Mucosa of gallbladder (tissue), 1 donor: ENCODE results near the gene GPC4. TPM values are rescaled to one million over a fixed set of nuclear protein-coding genes. Genes with fewer than 3 reads are reported as not detected.

Experiments
- DNase-seq: peaks from one replicate; pipeline ENCODE4 v3.0.0-alpha.2; 2020; ENCODE audit warnings: low spot score
- total RNA-seq: library from RNA; stranded (reverse); gene quantifications from one replicate; pipeline ENCODE4 v1.2.1, GENCODE V29; 2021
- donor health status: DM: no; HTN: no; CAD: no.

The GPC4 gene
- total RNA-seq, 1 donor from 2014 or later = 38.9 TPM

DNA sequence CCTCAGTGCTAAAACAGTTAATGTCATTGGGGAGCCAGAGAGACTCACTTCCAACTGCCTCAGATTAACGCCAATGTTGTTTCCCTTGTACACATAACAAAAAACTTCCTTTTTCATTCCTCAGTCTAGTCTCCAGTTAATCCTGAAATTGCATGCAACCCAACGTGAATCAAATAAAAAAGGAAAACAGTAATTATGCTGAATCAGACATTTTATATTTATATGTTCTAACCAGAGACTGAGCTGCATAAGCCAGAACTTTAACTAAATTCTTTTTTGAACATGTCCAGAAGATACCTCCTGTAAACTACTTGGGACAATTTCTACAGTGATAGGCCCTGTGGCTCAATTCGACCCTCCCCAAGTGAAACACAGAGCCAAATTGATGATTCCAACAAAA, 4.7 kb downstream of the GPC4 start:
- DNase-seq = no peak

DNA sequence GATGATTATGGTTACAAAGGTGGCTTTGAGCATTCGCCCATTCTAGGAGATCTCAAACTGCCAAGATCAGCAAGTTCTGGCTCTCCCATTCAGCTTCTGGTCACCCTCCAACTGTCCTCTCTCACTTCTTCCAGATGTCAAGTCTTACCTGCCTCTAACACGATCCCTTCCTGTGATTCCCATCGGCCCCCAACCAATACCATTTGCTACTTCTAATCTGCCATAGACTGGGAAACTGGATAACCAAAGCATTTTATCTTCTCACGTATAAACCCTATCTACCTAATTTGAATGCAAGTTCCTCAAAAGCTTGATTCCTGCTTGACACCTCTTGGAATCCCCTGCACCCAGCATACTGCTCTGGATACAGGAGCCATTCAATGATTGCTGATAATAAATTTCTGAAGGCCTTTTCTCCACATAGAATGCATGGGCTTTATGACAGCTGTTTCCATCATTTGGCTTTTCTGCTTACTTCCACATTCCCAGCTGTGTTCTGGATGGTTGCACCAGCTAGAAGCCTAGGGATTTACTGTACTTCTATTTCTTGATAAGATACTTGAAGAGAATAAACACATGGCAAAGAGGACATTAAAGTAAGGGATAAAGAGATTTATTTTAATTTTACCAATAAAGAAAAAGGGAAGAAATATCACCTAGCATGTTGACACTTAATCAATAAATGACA, 9.6 kb downstream of the GPC4 start:
- DNase-seq = no peak

DNA sequence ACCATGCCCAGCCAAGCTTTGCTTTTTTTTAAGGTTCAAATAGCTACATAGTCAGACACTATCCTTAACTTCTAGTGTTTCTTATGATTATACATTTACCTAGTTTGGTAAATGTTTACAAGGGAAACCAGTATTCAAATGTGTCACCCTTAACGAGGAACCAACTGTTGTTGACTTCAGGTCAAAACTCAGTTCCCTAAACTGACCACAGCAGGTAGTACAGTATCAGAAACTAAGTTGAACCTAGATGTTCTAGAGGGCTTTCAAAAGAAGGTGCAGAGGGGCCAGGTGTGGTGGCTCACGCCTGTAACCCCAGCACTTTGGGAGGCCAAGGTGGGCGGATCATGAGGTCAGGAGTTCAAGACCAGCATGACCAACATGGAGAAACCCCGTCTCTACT, 11.3 kb downstream of the GPC4 start:
- no peak for DNase-seq

DNA sequence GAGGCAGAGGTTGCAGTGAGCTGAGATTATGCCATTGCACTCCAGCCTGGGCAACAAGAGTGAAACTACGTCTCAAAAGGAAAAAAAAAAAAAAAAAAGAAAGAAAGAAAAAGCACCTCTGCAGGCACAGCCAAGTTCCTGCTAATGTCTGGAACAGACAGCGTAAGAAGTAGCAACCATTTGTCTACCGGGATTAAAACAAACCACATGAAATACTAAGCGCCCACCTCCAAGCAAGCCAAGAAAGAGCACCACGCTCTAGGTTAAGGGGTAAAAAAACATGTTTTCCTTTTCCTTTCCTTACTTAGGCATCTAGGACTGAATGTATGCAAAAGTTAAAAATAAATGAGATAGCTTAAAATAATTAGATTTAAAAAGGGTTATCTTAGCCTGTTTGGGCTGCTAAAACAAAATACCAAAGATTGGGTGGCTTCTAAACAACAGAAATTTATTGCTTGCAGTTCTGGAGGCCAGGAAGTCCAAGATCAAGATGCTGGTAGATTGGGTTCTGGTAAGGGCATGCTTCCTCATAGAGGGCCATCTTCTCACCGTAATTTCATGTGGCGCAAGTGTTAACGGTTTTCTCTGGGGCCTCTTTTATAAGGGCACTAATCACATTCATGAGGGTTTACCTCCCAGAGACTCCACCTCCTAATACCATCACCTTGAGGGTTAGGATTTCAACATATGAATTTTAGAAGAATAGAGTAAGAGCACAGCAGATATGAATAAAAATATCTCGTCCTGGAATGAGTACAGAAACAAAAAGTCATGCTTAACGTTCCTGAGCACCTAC, 12.3 kb downstream of the GPC4 start:
- DNase-seq = no peak

DNA sequence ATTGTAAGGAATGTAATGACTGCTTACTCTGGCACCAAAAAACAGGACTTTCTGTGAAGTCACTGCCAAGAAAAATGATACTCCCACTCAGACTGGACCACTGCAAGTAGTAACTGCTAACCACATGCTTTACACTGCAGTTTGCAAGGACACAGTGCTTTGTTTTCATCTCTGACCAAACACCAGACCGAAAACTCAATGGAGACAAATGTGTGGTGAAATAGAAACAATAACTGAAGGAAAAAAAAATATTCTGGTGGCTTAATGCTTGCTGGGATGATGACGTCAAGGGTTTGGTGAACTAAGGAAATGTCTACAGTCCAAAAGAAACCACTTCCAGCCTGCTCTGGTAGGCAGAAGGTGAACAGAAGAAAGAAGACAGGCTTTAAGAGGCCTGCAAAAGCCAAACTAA, 13.2 kb downstream of the GPC4 start:
- DNase-seq = no peak

DNA sequence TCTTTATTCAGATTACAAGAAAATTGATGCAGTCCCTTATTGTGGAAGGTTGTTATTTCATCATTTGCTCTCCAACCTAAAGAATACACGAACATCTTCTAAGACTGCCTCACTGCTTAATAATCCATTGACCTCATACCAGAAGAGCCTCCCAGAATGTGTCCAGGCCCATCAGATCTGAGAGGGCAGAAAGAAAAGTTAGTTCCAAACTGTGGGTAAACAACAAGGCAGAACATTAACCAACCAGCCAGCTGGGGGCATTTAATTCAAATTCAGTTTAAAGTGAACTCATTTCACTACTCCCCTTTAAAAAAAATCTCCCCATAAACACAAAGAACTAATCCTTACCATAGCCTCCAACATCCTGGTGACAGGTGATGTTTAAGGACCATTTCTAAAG, 13.8 kb downstream of the GPC4 start:
- DNase-seq = no peak

DNA sequence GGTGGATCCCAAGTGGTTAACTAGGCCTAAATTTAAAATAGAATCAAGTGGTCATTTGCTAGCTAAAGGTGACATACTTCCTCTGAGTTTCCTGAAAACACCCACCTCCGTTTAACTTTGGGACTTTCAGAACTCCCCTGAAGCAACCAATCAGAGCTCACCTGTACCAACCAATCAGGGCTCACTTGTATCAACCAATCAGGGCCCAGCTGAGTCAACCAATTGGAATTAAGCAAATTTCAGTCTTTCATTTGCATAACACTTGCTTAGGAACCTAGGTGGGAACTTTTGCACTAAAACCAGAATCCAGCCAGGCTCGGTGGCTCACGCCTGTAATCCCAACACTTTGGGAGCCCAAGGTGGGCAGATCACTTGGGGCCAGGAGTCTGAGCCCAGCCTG, 15.9 kb downstream of the GPC4 start:
- DNase-seq = no peak

DNA sequence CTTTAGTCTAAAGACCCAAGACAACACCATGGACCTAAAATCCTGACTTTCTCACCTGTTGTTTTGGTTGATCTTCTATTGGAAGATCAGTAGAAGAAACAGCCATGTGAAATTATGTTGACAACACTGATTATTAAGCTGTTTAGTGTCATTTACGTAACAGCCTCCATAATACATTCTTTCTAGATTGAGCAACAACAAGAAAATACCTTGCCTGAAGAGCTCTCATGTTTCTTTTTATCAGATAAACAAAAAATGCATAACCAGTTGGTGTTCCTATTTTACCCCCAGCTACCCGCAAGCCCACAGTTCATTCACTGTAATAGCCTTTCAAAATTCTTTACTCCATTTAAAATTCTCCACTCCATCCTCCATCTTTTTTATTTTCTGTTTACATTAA, 20.5 kb downstream of the GPC4 start:
- no peak for DNase-seq

DNA sequence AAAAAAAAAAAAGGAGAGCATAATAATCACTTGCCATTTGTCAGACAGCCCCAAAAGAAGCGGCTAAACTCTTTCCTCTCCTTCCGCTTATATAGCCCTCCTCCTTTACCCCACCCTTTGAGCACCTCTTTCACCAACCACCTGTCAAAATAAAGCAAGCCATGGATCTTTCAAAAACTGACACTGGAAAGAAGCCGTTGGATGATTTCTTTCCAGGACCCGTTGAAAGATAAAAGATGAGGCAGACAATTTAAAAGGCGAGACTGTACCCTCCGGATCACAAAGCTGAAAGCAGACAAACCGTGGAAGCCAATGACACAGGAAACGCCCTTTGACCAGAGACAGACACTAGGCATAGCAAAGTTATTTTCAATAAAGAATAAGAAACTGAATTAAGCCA, 22.6 kb downstream of the GPC4 start:
- DNase-seq = no peak

DNA sequence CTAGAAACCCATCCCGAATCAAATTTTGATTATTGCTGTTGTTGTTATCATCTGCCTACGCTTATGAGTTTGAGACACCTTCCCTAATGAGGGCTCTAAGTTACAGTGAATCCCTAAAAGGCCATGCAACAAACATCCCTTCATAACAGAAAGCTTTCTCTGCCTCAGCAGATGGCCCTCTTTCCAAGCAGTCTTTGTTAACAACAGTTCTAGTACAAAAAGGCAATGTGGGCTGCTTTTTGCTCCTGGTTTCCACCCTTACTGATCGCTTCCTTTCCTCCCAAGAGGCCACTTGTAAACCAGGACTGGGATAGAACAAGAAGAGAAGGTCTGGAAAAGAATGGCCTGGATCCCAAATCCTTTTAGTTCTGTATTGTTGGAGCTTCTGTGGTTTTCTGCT, 24.2 kb downstream of the GPC4 start:
- DNase-seq = no peak

DNA sequence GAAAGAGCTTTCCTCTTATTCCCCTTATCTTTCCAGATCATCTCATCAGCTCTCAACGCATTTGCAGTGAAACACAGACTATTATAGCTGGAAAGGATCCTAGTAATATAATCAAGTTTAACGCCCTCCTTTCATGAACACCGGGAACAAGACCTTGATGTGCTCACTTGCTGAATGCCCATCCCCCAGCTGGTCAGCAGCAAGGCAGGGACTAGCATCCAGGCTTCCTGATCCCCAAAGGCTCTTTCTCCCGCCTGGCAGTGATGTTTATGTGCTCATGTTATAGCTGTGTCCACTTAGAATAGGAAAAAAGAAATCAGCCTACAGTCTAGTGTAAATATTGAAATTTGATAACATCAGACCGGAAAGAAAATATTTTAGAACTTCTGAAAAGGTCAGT, 24.6 kb downstream of the GPC4 start:
- DNase-seq = no peak

DNA sequence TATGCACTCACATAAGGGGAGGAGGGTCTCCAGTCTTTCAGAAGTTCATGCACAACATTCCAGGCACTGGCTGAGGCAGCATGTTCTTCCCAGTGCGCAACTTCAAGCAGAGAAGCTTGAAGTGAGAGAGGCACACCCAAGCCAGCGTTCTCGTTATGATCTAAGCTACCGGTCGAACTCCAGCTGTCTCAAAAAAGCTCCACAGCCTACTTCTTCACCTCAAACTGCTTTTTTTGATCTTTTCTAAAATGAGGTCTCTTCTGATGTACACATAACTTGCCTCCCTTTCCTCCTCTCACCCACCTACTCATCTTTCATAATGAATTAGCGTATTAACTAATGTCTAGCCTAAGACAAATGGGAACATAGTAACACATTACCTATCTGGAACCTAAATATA, 25.3 kb downstream of the GPC4 start:
- no peak for DNase-seq

DNA sequence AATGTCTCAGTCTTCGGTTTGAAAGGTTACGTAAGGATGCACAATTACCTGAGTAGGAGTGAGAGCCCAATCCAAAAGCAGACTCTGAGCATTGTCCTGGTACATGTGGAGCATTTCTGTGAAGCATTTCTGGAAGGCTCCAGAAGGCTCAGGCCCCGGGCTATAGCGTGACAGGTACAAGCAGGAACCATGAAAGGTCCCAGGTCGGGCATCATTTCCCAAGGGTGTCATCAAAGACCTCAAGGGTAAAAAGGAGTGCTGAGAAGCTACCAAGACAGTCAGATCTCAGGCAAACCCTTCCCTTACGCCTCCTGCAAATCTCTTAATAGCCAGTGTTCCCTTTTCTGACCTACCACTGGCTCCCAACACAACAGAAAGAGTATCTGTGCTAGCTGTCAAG, 30.8 kb downstream of the GPC4 start:
- no peak for DNase-seq

DNA sequence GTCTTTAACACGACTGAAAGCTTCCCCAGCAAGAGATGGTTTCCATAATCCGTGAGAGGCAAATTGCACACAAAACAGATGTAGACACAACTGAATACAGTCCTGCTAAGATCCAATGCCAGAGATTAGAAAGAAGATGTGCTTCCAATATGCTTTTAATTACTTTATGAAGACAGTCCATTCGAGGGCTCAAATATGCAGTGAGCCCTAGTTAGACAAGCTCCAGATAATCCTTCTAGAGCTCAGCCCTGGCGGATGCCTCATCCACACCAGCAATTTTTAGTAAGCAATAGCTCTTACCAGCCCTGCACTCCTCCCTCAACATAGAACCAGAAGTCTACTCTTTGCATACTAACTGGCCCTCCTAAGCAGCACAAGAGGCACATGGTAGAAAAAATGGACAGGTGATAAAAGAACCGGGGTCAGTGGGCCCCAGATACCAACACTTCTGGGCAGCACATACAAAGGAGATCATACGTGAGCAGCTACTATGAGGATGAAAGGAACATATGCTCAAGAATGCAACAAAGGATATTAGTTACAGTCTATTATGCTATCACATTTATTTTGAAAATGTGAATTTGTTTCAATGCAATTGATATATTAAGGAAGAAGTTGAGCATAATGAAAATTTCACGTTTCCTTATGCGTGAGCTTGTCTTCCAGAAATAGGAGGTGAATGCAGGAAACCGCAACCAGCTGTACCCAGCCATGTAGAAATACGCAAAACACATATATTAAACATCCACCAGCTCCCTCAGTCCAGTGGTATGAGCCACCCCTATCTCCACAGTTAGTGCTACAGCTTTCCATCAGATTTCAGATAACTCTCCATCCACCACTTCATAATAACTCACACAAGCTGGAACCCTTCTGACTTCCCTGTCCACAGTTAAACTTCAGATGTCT, 34.3 kb downstream of the GPC4 start:
- DNase-seq = no peak

DNA sequence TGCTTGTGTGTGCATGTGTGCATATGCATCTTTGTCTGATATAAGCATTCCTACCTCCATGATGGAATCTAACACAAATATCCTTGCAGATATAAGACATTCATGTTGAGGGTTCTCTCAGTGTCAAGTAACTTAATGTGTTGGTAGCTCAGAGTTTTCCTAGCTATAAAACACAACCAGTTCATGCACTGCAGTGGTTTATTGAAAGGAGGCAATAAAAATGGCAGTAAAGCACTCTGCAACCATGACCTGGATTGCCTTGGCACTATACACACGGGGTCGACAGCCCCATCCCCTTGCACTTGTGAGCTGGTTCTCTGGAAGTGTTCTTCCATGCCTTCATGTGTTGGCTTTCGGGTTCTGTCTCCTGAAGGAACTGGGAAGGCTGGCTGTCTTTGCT, 38.9 kb downstream of the GPC4 start:
- no peak for DNase-seq

DNA sequence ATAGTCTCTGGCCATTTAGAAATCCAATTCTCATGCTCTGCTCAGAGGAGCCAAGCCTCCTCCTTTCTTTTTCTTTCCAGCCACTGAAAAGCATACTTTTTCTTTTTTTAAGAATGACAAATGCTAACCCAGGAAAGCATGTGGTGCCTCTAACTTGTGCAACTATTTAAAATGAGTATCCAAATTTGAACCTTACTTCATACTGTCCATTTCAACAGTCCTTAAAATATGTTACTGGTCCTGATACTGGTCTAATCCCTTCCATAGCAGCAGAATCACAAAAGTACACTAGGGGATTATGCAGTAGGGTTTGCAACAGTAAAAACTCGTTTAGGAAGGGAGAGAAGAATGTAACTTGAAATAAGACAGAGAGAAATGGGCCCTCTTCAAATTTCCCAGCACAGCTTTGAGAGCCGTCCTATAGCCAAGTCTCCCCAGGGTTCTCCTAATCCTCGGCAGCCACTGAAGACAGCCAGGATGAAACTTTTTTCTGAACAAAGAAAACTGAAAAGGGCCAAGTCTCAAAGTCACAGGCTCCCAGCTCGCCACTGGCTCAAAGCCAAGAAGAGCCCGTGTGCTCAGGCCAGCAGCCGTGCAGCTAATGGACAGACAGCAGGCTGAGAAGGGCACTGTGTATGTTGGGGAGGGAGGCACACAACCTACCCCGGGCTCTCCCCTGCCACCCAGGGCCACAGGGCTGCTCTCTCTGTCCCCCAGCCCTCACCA, 39.5 kb downstream of the GPC4 start:
- no peak for DNase-seq

DNA sequence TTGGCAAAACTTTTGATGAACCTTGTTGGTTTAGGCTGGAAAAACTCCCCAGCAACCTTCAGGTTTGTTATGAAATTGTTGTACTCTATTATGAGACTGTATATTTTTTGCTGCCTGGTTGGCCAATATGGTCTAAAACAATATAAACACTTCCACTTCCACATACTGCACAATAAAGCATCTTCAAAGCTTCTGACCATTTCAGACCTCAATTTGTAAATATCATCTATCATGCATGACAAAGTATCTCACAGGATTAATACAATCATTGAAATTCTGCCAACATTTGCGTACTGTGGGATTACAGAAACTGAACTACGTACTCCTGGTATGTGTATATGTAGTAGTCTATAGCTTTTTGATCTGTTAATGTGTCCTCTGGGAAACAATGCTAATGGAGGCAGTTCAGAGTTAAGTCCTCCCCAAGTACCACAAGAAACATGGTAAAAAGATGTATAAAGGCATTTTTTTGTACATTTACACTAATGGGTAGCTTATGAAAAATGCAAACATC, 40.4 kb downstream of the GPC4 start:
- no peak for DNase-seq

DNA sequence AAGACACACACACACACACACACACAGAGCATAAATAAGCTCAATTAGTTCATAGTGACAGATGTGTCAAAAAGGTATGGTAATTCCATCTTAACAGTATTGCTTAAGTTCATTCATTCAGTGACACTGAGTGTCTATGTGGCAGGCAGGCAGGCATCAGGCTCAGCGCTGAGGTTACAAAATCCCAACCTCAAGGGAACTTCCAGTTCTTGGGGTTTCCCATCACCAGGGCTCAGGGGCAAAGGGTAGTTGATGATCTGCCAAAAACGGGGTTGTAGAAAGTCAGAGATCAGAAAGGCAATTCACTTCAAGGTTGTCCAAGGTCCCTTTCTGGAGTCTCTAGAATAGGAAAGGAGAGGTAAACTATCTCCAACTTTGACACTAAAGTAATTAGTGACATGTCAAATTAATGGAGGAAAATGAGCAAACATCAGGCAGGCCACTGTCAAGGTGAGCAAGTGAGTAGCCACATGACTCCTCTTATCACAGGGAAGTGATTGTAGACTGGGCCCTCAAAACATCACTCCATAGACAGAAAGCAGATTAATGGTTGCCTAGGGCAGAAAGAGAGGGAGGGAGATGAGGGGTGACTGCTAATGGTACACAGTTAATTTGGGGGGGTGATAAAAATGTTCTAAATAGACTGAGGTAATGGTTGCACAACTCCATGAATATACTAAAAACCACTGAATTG, 41.8 kb downstream of the GPC4 start:
- DNase-seq = no peak

DNA sequence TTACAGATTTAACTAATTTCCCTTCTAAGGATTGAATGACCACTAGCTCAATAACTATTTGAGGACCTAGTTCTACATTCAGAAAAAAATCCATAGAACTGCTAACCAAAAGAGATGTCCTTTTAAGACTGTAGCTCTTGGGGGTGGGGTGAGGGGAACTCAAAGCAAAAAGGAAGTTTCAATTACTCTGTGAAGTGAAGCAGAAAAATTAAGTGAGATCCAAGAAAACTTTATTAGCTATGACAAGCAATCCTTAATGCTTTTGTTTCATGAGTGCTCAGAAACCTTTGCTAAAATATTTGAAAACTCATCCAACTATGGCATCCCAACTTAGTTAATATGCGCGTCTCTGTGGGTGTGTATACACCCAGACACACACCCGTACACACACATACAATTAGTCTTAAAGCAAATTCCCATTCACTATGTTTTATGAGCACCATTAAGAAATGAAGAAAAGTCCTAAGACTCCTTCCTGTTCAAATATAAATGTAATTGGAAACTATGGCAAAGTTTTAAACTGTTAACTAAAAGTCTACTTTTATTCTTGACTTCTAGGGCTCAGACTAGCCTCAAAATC, 44.5 kb downstream of the GPC4 start:
- no peak for DNase-seq

DNA sequence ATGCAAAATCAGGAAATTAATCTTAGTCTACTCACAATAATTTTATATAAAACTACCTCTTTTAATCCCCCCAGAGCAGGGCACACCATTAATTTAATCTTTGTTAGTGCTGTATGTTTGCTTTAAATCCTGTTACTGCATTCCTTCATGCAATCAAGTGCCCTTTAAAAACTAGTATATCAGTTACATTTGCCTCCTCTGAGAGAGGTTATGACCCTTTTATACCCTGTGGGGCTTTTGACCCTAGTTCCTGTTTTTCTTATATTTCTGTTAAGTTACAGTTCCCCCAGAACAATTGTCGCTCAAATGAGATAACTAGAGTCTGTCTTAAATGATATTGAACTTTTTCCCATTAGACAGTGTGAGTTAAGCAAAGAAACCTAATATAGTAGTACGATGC, 46.2 kb downstream of the GPC4 start:
- no peak for DNase-seq

DNA sequence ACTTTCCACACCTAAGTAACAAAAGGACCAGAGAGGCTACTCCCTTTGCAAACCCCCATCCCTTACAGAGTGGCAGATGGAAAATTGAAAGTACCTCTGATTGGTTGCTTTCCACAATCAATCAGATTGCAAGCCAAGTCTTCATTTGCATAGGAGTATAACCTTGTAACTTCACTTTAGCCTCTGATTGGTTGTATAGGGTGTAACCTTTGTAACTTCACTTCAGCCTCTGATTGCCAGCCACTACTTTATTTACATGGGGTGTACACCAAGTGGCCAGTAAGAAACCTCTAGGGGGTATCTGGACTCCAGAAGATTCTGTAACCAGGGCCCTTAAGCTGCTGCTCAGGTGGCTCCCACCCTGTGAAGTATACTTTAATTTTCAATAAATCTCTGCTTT, 48.6 kb downstream of the GPC4 start:
- DNase-seq = no peak
